ENCODE results near the gene MS4A15.

Gene MS4A15

DNA sequence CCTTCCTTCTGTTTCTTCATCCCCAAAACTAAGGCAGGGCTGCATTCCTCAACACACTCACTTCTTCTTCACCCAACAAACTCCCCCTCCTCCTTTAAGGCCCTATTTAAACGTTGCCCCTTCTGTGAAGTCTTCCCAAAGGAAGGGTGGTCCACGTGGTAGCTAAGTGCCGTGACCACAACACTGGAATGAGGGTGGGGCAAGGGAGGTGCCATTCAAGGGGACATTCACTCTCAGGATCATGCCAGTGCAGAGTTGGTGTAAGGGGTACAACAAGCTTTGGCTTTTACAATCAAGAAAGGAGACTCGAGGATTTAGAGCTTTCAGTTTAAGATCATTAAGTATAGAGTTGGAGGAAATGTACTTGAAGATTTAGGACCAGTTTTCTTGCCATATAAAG is 20.4 kb downstream of the MS4A15 start:
- no peak for DNase-seq (ENCODE audit: low read depth in 3 of 3)

DNA sequence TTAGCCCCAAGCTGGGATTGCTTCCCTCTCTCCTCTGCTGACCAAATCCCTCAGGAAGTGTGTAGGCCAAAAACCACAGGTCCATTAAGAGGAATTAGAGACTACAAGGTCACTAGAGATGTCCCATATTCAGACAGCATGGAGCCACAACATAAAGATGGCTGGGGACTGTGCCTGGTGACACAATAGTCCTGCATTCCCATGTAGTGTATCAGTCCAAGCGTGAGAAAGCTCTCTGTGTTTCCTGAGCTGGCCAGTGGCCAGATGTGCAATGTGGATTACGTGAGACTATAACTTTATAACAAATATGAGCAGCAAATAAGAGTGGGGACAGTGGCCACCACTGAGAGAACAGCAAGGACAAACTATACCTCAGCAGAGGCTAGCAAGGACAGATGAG is 20.9 kb downstream of the MS4A15 start:
- no peak for DNase-seq (ENCODE audit: low read depth in 3 of 3)

DNA sequence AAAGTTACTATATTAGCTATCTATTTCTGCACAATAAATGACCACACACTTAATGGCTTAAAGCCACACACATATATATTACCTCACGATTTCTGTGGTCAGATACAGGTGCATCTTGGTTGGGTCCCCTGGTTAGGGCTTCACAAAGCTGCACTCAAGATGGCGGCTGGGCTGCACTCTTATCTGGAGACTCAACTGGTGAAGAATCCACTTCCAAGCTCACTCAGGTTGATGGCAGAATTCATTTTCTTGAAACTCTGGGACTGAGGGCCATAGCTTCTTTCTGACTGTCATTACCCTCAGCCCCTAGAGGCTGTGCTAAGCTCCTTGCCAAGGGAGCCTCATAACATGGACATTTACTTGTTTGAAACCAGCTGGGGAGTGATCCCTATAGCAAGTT is 23.4 kb downstream of the MS4A15 start:
- DNase-seq (ENCODE audit: low read depth in 3 of 3) = no peak

DNA sequence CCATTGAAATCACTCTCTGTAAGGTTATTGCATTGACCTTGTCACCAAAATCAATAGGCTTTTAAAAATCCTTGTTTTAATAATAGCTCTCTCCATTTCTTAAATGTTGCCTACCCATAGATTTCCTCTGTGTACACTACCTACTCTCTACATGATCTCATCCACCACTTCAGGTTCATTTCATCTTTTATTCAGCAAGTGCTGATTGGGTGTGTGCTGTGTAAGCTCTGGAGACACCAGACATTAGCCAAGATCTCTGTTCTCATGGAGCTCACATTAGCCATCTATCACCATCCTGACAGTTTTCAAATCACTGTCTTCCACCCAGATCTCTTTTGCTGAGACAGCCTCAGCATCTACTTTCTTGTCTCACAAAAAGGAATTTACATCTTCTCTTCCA is 24.1 kb downstream of the MS4A15 start:
- DNase-seq (ENCODE audit: low read depth in 3 of 3) = no peak

- no peak for DNase-seq (ENCODE audit: low read depth in 3 of 3)
These were observed 24.8 kb downstream of the MS4A15 start for GRCh38 chr11:60781286-60781980.

- no peak for DNase-seq (ENCODE audit: low read depth in 3 of 3)
These were observed 25.3 kb downstream of the MS4A15 start for GRCh38 chr11:60781981-60782316.

DNA sequence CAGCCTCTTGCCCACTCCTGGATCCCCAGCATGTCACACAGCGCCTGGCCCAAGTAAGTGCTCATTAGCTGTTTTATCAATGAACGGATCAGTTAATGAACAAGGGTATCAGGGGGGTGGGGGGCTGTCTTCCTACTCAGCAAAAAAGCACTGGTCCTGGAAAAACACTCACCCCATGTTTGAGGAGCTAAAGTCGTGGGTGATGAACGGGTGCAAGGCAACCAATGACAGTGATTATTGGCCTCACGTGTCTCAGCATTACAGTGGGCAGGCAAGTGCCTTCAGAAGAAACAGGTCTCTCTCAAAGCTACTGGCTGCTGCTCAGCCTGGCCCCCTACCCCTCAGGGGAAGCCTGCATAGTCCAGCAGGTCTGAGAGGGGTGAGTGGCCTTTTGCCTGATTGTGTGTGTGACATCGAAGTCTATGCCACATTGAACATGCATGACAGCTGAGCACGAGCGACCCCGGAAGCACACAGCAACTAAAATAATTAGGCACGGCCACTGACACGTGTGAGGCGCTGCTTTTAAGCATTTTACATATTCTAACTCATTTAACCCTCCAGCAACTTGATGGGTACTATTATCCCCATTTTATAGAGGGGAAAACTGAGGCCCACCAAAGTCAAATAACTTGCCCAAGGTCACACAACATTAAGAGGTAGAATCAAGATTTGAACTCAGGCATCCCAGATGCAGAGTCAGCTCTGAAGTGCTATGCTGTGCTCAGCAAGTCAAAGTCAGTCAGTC is 25.9 kb downstream of the MS4A15 start:
- no peak for DNase-seq (ENCODE audit: low read depth in 3 of 3)

- DNase-seq (ENCODE audit: low read depth in 3 of 3) = no peak
These were observed 26.4 kb downstream of the MS4A15 start for GRCh38 chr11:60783141-60783484.

DNA sequence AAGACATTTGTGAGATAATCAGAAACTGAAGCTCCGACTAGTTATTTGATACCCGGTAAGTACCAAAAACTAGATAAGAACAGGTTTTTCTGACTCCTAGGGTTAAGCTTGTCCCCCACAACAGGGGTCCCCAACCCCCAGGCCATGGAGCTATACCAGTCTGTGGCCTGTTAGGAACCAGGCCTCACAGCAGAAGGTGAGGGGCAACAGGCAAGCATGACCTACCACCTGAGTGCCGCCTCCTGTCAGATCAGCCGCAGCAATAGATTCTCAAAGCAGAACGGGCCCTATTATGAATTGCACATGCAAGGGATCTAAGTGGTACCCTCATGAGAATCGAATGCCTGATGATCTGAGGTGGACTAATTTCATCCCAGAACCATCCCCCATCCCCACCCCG is 27.2 kb downstream of the MS4A15 start:
- DNase-seq (ENCODE audit: low read depth in 3 of 3) = no peak

DNA sequence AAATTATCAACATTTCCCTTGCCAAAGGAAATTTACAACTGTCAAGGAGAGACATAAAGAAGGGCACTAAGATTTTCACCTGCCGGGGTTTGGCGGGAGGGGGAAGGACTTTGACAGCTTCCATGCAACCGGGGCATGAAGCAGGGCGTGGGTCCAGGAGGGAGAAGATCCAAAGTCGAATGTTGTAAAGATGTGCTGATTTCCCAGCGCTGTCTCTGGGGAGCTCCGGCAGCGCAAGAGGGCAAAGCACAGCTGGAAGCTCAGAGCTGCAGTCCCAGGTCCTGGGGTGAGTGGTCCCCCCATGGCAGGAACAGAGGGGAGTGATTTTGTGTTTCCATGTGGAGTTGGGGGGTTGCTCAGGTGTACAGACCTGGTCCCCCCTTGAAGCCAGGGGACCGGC is 28.5 kb downstream of the MS4A15 start, which contains the start of gene MS4A10:
Gene MS4A10 (plus strand): TSS at position 198 of the 400 bp plus-strand sequence. CDS start 5,003 bp downstream, outside the sequence.
- DNase-seq (ENCODE audit: low read depth in 3 of 3) = no peak

DNA sequence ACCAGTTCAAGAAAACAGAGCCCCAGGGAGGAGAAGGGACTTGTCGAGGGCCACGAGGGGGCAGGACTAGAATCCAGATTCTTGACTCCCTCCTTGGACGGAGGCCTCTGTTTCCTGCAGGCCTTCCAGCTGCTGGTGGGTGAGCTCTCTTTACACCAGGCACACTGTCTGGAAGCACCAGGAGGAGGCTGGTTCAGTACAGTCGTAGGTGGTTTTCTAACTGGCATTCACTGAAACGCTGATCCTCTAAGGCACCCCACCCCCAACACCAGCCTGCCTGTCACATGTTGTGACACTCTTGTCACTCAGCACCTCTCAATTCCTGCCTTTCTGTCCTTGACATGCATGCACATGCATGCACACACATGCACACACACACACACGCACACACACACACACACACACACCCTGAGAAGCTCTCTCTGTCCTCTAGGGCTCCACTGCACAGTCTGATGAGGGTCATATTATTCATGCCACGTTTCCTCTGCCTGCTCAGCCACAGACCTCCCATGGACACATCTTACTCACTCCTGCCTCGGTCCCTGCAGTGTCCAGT is 29.2 kb downstream of the MS4A15 start:
- no peak for DNase-seq (ENCODE audit: low read depth in 3 of 3)

DNA sequence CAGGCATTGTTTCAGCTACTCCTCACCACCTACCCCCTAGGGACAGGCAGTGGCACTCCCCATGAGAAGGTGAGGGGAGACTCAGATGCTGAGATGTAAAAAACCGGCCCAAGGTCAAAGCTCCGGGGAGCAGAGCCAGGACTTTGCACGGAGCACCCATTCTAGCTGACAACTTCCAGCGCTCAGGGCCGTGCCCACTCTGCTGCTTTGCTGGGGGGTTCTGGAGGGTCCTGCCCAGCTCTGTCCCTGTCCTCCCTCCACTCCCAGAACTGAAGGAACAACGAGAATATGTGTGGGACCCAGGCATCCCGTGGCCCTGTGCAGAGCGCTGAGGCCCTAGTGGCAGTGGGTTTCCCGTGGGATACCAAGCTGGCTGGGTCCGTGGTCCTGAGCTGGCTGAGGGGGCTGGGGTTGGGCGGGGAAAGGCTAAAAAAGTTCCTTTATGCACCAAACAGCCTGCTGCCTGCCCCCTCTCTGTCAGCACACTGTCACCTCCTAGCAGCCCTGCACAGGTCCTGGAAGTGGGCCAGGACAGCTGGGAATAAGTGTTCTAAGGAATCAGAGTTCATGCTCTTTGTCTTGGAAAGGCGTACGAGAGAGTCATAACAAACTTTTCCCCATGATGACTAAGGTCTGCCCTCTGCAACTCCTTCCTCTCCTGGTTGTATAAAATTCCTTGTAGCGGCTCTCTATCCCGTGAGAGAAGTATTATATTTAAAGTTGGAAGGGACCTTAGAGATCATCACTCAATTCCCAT is 30.3 kb downstream of the MS4A15 start:
- DNase-seq (ENCODE audit: low read depth in 3 of 3) = no peak

DNA sequence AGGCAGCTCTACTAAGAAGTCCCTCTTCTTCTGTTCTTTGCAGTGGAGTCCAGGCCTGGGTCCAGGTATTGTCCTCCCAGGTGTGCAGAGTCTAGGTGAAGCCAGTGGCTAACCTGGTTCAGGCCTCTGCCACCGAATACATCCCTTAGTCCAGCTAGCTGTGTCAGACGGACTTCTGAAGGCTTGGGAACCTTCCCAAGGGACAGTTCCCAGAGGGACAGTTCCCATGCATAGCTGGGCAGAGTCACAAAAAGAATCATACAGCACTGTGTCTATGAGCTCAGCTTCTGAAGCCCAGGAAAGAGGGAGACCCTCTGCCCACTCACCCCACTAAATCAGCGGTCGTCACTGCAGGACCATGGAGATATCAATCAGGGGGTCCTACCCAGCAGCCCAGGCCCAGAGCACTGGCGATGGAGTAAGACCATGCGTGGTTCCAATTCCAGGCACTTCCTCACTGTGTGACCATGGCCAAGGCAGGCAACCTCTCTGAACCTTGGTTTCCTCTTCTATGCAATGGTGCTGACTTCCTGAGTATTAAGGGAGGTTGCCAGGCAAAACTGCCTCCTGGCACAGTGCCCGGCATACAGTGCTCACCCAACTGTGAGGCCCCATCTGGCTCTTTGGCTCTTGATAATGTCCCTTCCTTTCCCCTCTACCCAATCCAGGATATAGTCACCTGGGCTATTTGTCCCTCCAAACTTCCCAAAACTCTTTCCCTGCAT is 31.9 kb downstream of the MS4A15 start:
- no peak for DNase-seq (ENCODE audit: low read depth in 3 of 3)

DNA sequence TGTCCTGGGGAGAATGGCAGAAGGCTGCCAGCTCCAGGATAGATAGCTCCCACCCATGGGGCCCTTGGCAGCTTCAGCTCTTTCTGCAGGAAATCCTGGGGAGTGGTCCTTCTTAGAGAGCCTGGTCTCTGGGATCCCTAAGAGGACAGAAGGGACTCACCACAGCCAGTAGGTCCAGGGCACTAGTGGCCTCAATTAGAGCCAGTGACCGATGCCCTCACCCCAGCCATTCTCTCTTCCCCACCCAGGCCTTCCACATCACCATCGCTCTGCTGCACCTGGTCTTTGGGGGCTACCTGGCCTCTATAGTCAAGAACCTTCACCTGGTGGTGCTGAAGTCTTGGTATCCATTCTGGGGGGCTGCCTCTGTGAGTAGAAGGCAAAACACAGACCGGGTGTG is 34.1 kb downstream of the MS4A15 start:
- DNase-seq (ENCODE audit: low read depth in 3 of 3) = no peak

DNA sequence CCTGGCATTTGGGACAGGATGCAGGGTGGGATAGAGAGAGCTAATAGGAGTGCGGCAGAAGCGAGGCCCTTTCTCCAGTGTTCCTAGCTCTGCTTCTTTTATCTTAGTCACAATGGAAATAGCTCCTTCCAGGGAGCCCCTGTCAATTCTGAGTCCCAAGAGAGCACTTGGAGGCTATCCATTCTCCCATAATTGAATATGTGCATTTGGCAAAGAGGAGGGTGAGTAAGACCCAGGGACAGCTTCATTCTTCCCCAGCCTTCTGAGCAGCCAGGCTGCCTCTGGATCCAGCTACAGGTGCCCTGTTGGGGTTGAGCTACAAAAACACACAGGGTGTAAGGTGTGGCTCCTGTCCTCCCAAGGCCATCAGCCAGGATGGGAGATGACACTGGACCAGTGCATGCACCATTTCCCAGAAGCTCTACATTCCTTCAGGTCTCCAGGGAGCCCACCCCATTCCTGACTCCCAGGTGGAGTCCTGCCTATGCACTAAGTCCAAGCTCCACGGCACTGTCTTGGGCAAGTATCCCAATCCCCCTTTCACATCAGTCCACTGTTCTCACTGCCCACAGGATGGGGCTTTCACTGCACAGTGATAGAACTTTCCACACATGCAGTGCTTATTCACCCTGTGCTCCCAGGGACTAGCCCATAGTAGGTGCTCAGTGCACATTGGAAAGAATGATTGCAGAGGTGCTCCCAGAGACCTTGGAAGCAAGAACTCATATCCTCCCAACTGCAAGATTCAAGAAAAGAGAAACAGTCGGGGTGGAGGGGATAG is 34.7 kb downstream of the MS4A15 start:
- DNase-seq (ENCODE audit: low read depth in 3 of 3) = no peak

- no peak for DNase-seq (ENCODE audit: low read depth in 3 of 3)
These were observed 35.9 kb downstream of the MS4A15 start for GRCh38 chr11:60792521-60792920.

DNA sequence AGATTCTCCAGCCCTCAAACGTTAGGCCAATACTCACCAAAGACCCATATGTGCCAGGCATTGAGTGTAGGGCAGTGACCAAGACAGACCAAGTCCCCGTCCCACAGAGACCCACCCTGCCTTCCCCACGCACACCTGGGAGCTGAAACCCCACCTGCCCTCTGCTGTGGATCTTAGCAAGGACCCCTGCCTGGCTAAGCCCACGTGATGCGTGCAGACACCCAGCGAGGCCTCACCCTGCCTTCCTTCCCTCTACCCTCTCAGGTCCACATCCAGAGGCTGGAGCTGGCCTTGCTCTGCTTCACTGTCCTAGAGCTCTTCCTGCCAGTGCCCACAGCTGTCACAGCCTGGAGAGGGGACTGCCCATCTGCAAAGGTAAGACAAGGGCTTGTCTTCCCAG is 38.6 kb downstream of the MS4A15 start:
- DNase-seq (ENCODE audit: low read depth in 3 of 3) = no peak

GRCh38 chr11:60797846-60798630 is 41.4 kb downstream of the MS4A15 start:
- DNase-seq (ENCODE audit: low read depth in 3 of 3) = no peak

- no peak for DNase-seq (ENCODE audit: low read depth in 3 of 3)
These were observed 42.0 kb downstream of the MS4A15 start for GRCh38 chr11:60798631-60799030.

GRCh38 chr11:60801194-60801593 is 44.5 kb downstream of the MS4A15 start:
- no peak for DNase-seq (ENCODE audit: low read depth in 3 of 3)

Data from stimulated activated CD4-positive, alpha-beta T cell treated with anti-CD3 and anti-CD28 coated beads, TNF-alpha, amount 100 ng/mL, for 24 hours (primary cell).